ENCODE results near the gene NOX4.
"Not testable (repeated sequence)": the region's sequence is repeated elsewhere in the genome, so short reads cannot be mapped to it uniquely, and the experiment has no call there.

GRCh38 chr11:89354513-89354912, 136.7 kb downstream of the NOX4 start:
- not testable (repeated sequence) for TF ChIP-seq CTCF, POLR2A (IDR thresholded peaks at IDR 0.05)

Measured in esophagus squamous epithelium (tissue), 4 donors.